Heart left ventricle (tissue), 13 donors: Measurements from ENCODE around the gene BLID.

Experiments
- CTCF ChIP-seq, 12 donors: fragments of 200-600 bp; sonication (generic) in 4 of 12; IDR thresholded peaks; one replicate each; pipeline versions ENCODE4 v1.5.0 to v1.8.0; 2018 to 2022; ENCODE audit warnings: antibody characterized with exemption in 12 of 12, mild to moderate bottlenecking in 5 of 12
- POLR2A ChIP-seq, 2 donors: fragments of 450-650 bp; IDR thresholded peaks; one replicate each; pipeline ENCODE4 v1.6.1; 2017; ENCODE audit warnings: antibody characterized with exemption in 2 of 2, mild to moderate bottlenecking in 2 of 2, moderate library complexity in 2 of 2
- donor health status: ischemic (EF 13 %, LVEDD 7.1; RV severe dilation, severe dysfunction).
- donor health status: DM: no; HTN: yes; CAD: no.
- donor health status: DM: no; HTN: no; CAD: no.
- donor health status: ischemic (EF 25% LVEDD 6.9; RV normal size, moderate dysfunction).
- donor health status: ischemic (EF 25% LVEDD 5.7; RV mildly dilated, moderate dysfunction).
- donor health status: ischemic (EF 35%, LVEDD 5.7; RV mildly dilated, moderate dysfunction).
- donor health status: nonischemic (EF 11% LVEDD 7.7; RV severe dilation, severe dysfunction).
- donor health status: DM: yes; HTN: yes; CAD: no.
- donor health status: PGD.
- donor health status: ischemic (EF 29% LVEDD 5.4; RV normal size, mild dysfunction).
- donor health status: nonischemic (EF 23%, LVEDD 6.1; RV moderate dilation, normal function).

- TF ChIP-seq POLR2A (IDR thresholded peaks at IDR 0.05) (no peak), CTCF (IDR thresholded peaks at IDR 0.05) (no peak)
These were observed 16.5 kb downstream of the BLID start for GRCh38 chr11:122099374-122100036.
